ENCODE measurements around the gene SLC9A7. TPM values are rescaled to one million over a fixed set of nuclear protein-coding genes. Genes with fewer than 3 reads are reported as not detected.

The SLC9A7 gene
- polyA plus RNA-seq, 3 donors from 2014 or later, result 1.0 to 2.0 (median 1.3) TPM

GRCh38 chrX:46588263-46588662, 170.7 kb downstream of the SLC9A7 start:
- Mint-ChIP-seq H3K4me3 (peak overlapping the region in 2 of 5 donors; percentile 21 to 45), H3K27ac (peak overlapping the region in 3 of 6 donors; percentile 22 to 69 (median 57)), H3K9me3 (no peaks in the 10 kb centered on the region), H3K4me1 (peaks cover 9 to 10% of the 10 kb centered on the region in 2 donors), H3K36me3 (peaks cover 0 to 7% (median 0%) of the 10 kb centered on the region in 3 donors), H3K27me3 (ENCODE audit: low read depth in 3 of 3) (peaks cover 2 to 3% (median 2%) of the 10 kb centered on the region in 3 donors)
- no peak for DNase-seq

- H3K4me3 Mint-ChIP-seq, result peak overlapping the region in 2 of 5 donors; percentile 2 to 45
- H3K27me3 Mint-ChIP-seq (ENCODE audit: low read depth in 3 of 3), result peaks cover 2 to 3% (median 2%) of the 10 kb centered on the region in 3 donors
- H3K27ac Mint-ChIP-seq, result peak overlapping the region in 3 of 6 donors; percentile 13 to 69 (median 57)
- H3K9me3 Mint-ChIP-seq, result no peaks in the 10 kb centered on the region
- H3K4me1 Mint-ChIP-seq, result peaks cover 9 to 10% of the 10 kb centered on the region in 2 donors
- H3K36me3 Mint-ChIP-seq, result peaks cover 0 to 7% (median 0%) of the 10 kb centered on the region in 3 donors
- no peak for DNase-seq
Measured at GRCh38 chrX:46587753-46588171, 171.2 kb downstream of the SLC9A7 start.

GRCh38 chrX:46587158-46587557, 171.8 kb downstream of the SLC9A7 start:
- Mint-ChIP-seq H3K9me3 (no peaks in the 10 kb centered on the region), H3K4me3 (peak overlapping the region in 1 of 5 donors; percentile 53), H3K27me3 (ENCODE audit: low read depth in 3 of 3) (peaks cover 2 to 3% (median 2%) of the 10 kb centered on the region in 3 donors), H3K27ac (peak overlapping the region in 1 of 6 donors; percentile 82), H3K4me1 (peaks cover 9 to 10% of the 10 kb centered on the region in 2 donors), H3K36me3 (peaks cover 0 to 3% (median 0%) of the 10 kb centered on the region in 3 donors)
- no peak for DNase-seq

GRCh38 chrX:46584736-46585135, 174.2 kb downstream of the SLC9A7 start:
- H3K36me3 Mint-ChIP-seq, result no peaks in the 10 kb centered on the region
- peaks cover 2 to 3% (median 3%) of the 10 kb centered on the region in 3 donors for H3K27me3 Mint-ChIP-seq (ENCODE audit: low read depth in 3 of 3)
- H3K4me1 Mint-ChIP-seq, result peaks cover 9 to 10% of the 10 kb centered on the region in 2 donors
- no peak for DNase-seq
- H3K4me3 Mint-ChIP-seq, result no peak overlapping the region
- H3K9me3 Mint-ChIP-seq, result no peaks in the 10 kb centered on the region
- no peak overlapping the region for H3K27ac Mint-ChIP-seq

- peaks cover 3 to 4% of the 10 kb centered on the region in 2 donors for H3K4me1 Mint-ChIP-seq
- no peak overlapping the region for H3K4me3 Mint-ChIP-seq
- H3K27ac Mint-ChIP-seq, result no peak overlapping the region
- H3K36me3 Mint-ChIP-seq, result no peaks in the 10 kb centered on the region
- no peak for DNase-seq
- no peaks in the 10 kb centered on the region for H3K9me3 Mint-ChIP-seq
- peaks cover 1 to 3% (median 2%) of the 10 kb centered on the region in 3 donors for H3K27me3 Mint-ChIP-seq (ENCODE audit: low read depth in 3 of 3)
Measured at GRCh38 chrX:46582966-46583365, 176.0 kb downstream of the SLC9A7 start.

GRCh38 chrX:46582325-46582724, 176.6 kb downstream of the SLC9A7 start:
- no peak overlapping the region for H3K27ac Mint-ChIP-seq
- no peaks in the 10 kb centered on the region for H3K4me1 Mint-ChIP-seq
- H3K4me3 Mint-ChIP-seq, result no peak overlapping the region
- DNase-seq, result no peak
- peaks cover 0 to 3% (median 1%) of the 10 kb centered on the region in 3 donors for H3K27me3 Mint-ChIP-seq (ENCODE audit: low read depth in 3 of 3)
- no peaks in the 10 kb centered on the region for H3K9me3 Mint-ChIP-seq
- H3K36me3 Mint-ChIP-seq, result peaks cover 0 to 1% (median 0%) of the 10 kb centered on the region in 3 donors

- Mint-ChIP-seq H3K4me1 (peaks cover 10 to 12% of the 10 kb centered on the region in 2 donors), H3K27ac (no peak overlapping the region)
- no peak for DNase-seq
Measured at GRCh38 chrX:46580613-46581012, 178.3 kb downstream of the SLC9A7 start.

GRCh38 chrX:46579250-46579649, 179.7 kb downstream of the SLC9A7 start:
- no peaks in the 10 kb centered on the region for H3K9me3 Mint-ChIP-seq
- H3K4me1 Mint-ChIP-seq, result peaks cover 13 to 15% of the 10 kb centered on the region in 2 donors
- H3K27me3 Mint-ChIP-seq (ENCODE audit: low read depth in 3 of 3), result peaks cover 0 to 6% (median 1%) of the 10 kb centered on the region in 3 donors
- peaks cover 0 to 4% (median 0%) of the 10 kb centered on the region in 3 donors for H3K36me3 Mint-ChIP-seq
- no peak for DNase-seq
- H3K4me3 Mint-ChIP-seq, result no peak overlapping the region
- H3K27ac Mint-ChIP-seq, result no peak overlapping the region

More at GRCh38 chrX:46580613-46581012, 178.3 kb downstream of the SLC9A7 start:
- H3K4me3 Mint-ChIP-seq, result no peak overlapping the region
- H3K27me3 Mint-ChIP-seq (ENCODE audit: low read depth in 3 of 3), result peaks cover 0 to 6% (median 1%) of the 10 kb centered on the region in 3 donors
- peaks cover 0 to 4% (median 0%) of the 10 kb centered on the region in 3 donors for H3K36me3 Mint-ChIP-seq
- no peaks in the 10 kb centered on the region for H3K9me3 Mint-ChIP-seq

- peaks cover 0 to 4% (median 0%) of the 10 kb centered on the region in 3 donors for H3K36me3 Mint-ChIP-seq
- H3K4me1 Mint-ChIP-seq, result peaks cover 23 to 25% of the 10 kb centered on the region in 2 donors
- peak overlapping the region in 1 of 5 donors; percentile 37 for H3K4me3 Mint-ChIP-seq
- DNase-seq, result no peak
- no peak overlapping the region for H3K27ac Mint-ChIP-seq
- H3K27me3 Mint-ChIP-seq (ENCODE audit: low read depth in 3 of 3), result peaks cover 0 to 6% (median 3%) of the 10 kb centered on the region in 3 donors
- no peaks in the 10 kb centered on the region for H3K9me3 Mint-ChIP-seq
Measured at GRCh38 chrX:46577221-46578005, 181.5 kb downstream of the SLC9A7 start.

- H3K27me3 Mint-ChIP-seq (ENCODE audit: low read depth in 3 of 3), result peaks cover 0 to 6% (median 6%) of the 10 kb centered on the region in 3 donors
- no peak overlapping the region for H3K27ac Mint-ChIP-seq
- DNase-seq, result no peak
- H3K9me3 Mint-ChIP-seq, result no peaks in the 10 kb centered on the region
- peaks cover 0 to 4% (median 0%) of the 10 kb centered on the region in 3 donors for H3K36me3 Mint-ChIP-seq
- peaks cover 30 to 32% of the 10 kb centered on the region in 2 donors for H3K4me1 Mint-ChIP-seq
- H3K4me3 Mint-ChIP-seq, result peak overlapping the region; percentile 23 to 65 (median 42)
Measured at GRCh38 chrX:46576458-46576857, 182.5 kb downstream of the SLC9A7 start.

GRCh38 chrX:46575991-46576392, 182.9 kb downstream of the SLC9A7 start:
- no peak for DNase-seq
- peaks cover 0 to 4% (median 0%) of the 10 kb centered on the region in 3 donors for H3K36me3 Mint-ChIP-seq
- H3K27me3 Mint-ChIP-seq (ENCODE audit: low read depth in 3 of 3), result peaks cover 0 to 6% (median 6%) of the 10 kb centered on the region in 3 donors
- H3K4me1 Mint-ChIP-seq, result peaks cover 30 to 32% of the 10 kb centered on the region in 2 donors
- H3K27ac Mint-ChIP-seq, result no peak overlapping the region
- no peaks in the 10 kb centered on the region for H3K9me3 Mint-ChIP-seq
- peak overlapping the region; percentile 42 to 65 (median 55) for H3K4me3 Mint-ChIP-seq

- Mint-ChIP-seq H3K36me3 (peaks cover 0 to 4% (median 0%) of the 10 kb centered on the region in 3 donors), H3K9me3 (no peaks in the 10 kb centered on the region)
Measured at GRCh38 chrX:46575586-46575985, 183.3 kb downstream of the SLC9A7 start.

GRCh38 chrX:46574774-46575381, 184.0 kb downstream of the SLC9A7 start:
- Mint-ChIP-seq H3K36me3 (peaks cover 0 to 4% (median 0%) of the 10 kb centered on the region in 3 donors), H3K9me3 (no peaks in the 10 kb centered on the region), H3K27me3 (ENCODE audit: low read depth in 3 of 3) (peaks cover 1 to 6% (median 3%) of the 10 kb centered on the region in 3 donors), H3K4me3 (peak overlapping the region; percentile 68 to 85 (median 81)), H3K4me1 (peaks cover 30 to 32% of the 10 kb centered on the region in 2 donors), H3K27ac (peak overlapping the region in 1 of 6 donors; percentile 77)
- DNase-seq, result peak; percentile 18 to 29 (median 27)

More at GRCh38 chrX:46575586-46575985, 183.3 kb downstream of the SLC9A7 start:
- DNase-seq, result no peak
- Mint-ChIP-seq H3K4me3 (peak overlapping the region; percentile 31 to 59 (median 55)), H3K4me1 (peaks cover 30 to 32% of the 10 kb centered on the region in 2 donors), H3K27ac (peak overlapping the region in 1 of 6 donors; percentile 49), H3K27me3 (ENCODE audit: low read depth in 3 of 3) (peaks cover under 1 to 6% (median 5%) of the 10 kb centered on the region in 3 donors)
